GM21576 (cell line): ENCODE data around the gene ERGIC1.
"Not testable (repeated sequence)": the region's sequence is repeated elsewhere in the genome, so short reads cannot be mapped to it uniquely, and the experiment has no call there.

Experiments
- ATAC-seq: cut with Tn5 transposase; IDR thresholded peaks from one replicate; pipeline ENCODE4 v1.9.1; 2021; ENCODE audit warnings: mild to moderate bottlenecking, moderate library complexity; ENCODE audit not compliant: unreplicated experiment

The ERGIC1 gene

GRCh38 chr5:172846249-172846648, 12.2 kb downstream of the ERGIC1 start:
- ATAC-seq, result no peak

GRCh38 chr5:172846677-172847076, 12.6 kb downstream of the ERGIC1 start:
- no peak for ATAC-seq

GRCh38 chr5:172847584-172847983, 13.5 kb downstream of the ERGIC1 start:
- not testable (repeated sequence) for ATAC-seq

- ATAC-seq, result no peak
Measured at GRCh38 chr5:172848419-172848818, 14.4 kb downstream of the ERGIC1 start.

- peak; percentile 68 for ATAC-seq
Measured at GRCh38 chr5:172849606-172850453, 15.8 kb downstream of the ERGIC1 start.

- no peak for ATAC-seq
Measured at GRCh38 chr5:172850454-172850797, 16.4 kb downstream of the ERGIC1 start.

GRCh38 chr5:172851254-172851653, 17.2 kb downstream of the ERGIC1 start:
- not testable (repeated sequence) for ATAC-seq

GRCh38 chr5:172852490-172853354, 18.7 kb downstream of the ERGIC1 start:
- ATAC-seq, result no peak

GRCh38 chr5:172853355-172853975, 19.4 kb downstream of the ERGIC1 start:
- ATAC-seq, result no peak

GRCh38 chr5:172854451-172854871, 20.4 kb downstream of the ERGIC1 start:
- no peak for ATAC-seq

GRCh38 chr5:172854971-172855370, 20.9 kb downstream of the ERGIC1 start:
- ATAC-seq, result no peak

- ATAC-seq, result no peak
Measured at GRCh38 chr5:172855597-172856292, 21.7 kb downstream of the ERGIC1 start.

- ATAC-seq, result no peak
Measured at GRCh38 chr5:172856336-172856735, 22.3 kb downstream of the ERGIC1 start.

- no peak for ATAC-seq
Measured at GRCh38 chr5:172857982-172858381, 23.9 kb downstream of the ERGIC1 start.

- ATAC-seq, result no peak
Measured at GRCh38 chr5:172858511-172858989, 24.5 kb downstream of the ERGIC1 start.

- no peak for ATAC-seq
Measured at GRCh38 chr5:172858990-172859811, 25.1 kb downstream of the ERGIC1 start.

GRCh38 chr5:172859966-172860365, 25.9 kb downstream of the ERGIC1 start:
- no peak for ATAC-seq

- ATAC-seq, result no peak
Measured at GRCh38 chr5:172860520-172861443, 26.7 kb downstream of the ERGIC1 start.

- ATAC-seq, result no peak
Measured at GRCh38 chr5:172861461-172861860, 27.4 kb downstream of the ERGIC1 start.
